Sigmoid colon (tissue), 7 donors: ENCODE measurements around the gene LTV1. TPM values are rescaled to one million over a fixed set of nuclear protein-coding genes. Genes with fewer than 3 reads are reported as not detected.
"Not testable (repeated sequence)": the region's sequence is repeated elsewhere in the genome, so short reads cannot be mapped to it uniquely, and the experiment has no call there.

Source experiments
- DNase-seq: peaks from one replicate; pipeline ENCODE4 v3.0.0-alpha.2; 2019
- H3K27ac ChIP-seq, 4 donors: fragments of 200-600 bp; sonication (generic); one replicate each; pipeline ENCODE4 v1.5.1; 2016 to 2019; ENCODE audit warnings: mild to moderate bottlenecking in 1 of 4
- H3K27me3 ChIP-seq, 3 donors: fragments of 200-600 bp; sonication (generic); one replicate each; pipeline ENCODE4 v1.5.1; 2019; ENCODE audit warnings: mild to moderate bottlenecking in 1 of 3
- H3K36me3 ChIP-seq, 4 donors: fragments of 200-600 bp; sonication (generic); one replicate each; pipeline ENCODE4 v1.5.1; 2016 to 2019
- H3K4me1 ChIP-seq, 4 donors: fragments of 200-600 bp; sonication (generic); one replicate each; pipeline ENCODE4 v1.5.1; 2017 to 2019
- H3K4me3 ChIP-seq, 4 donors: fragments of 200-600 bp; sonication (generic); one replicate each; pipeline ENCODE4 v1.5.1; 2017 to 2019; ENCODE audit warnings: mild to moderate bottlenecking in 2 of 4, moderate library complexity in 1 of 4
- H3K9me3 ChIP-seq, 4 donors: fragments of 200-600 bp in 3 of 4; sonication (generic) in 3 of 4; one replicate each; pipeline versions ENCODE4 v1.5.1 to v1.6.1; 2013 to 2019
- CTCF ChIP-seq, 4 experiments: fragments of 450-650 bp in 3 of 4; fragments of 200-600 bp in 1 of 4; IDR thresholded peaks; one replicate each; pipeline ENCODE4 v1.5.1; 2016 to 2019; ENCODE audit warnings: antibody characterized with exemption in 4 of 4, mild to moderate bottlenecking in 3 of 4, moderate library complexity in 2 of 4
- EP300 ChIP-seq, 4 donors: sonication (generic); formaldehyde crosslinking; IDR thresholded peaks; one replicate each; pipeline ENCODE4 v1.6.1; 2017; ENCODE audit warnings: antibody characterized with exemption in 4 of 4
- POLR2A ChIP-seq, 2 donors: fragments of 450-650 bp; IDR thresholded peaks; one replicate each; pipeline ENCODE4 v1.6.1; 2016; ENCODE audit warnings: antibody characterized with exemption in 2 of 2, mild to moderate bottlenecking in 2 of 2, moderate library complexity in 2 of 2
- POLR2AphosphoS5 ChIP-seq, 4 donors: sonication (generic); formaldehyde crosslinking; IDR thresholded peaks; one replicate each; pipeline ENCODE4 v1.6.1; 2017; ENCODE audit warnings: antibody characterized with exemption in 4 of 4
- WGBS, 2 donors: extraction: QIAGEN DNeasy Blood & Tissue Kit; methylation state at CpG; one replicate each; pipeline ENCODE4 v1.1.7; 2013; 5-methylcytosine and 5-hydroxymethylcytosine counted together
- intact Hi-C: fragments of 100-400 bp; cut with DNase I; formaldehyde crosslinking; loops from one replicate; pipeline ENCODE4 v1.15.1; 2023
- polyA plus RNA-seq, 3 donors: library from polyadenylated mRNA; stranded (reverse); fragments of 200-250 nt; gene quantifications; one replicate each; pipeline ENCODE4 v1.2.3, GENCODE V29; 2013
- total RNA-seq, 4 donors: library from RNA; depleted of rRNA; stranded (reverse); fragments of >200 nt; gene quantifications; one replicate each; pipeline ENCODE4 v1.1.0, GENCODE V29; 2016
- donor health status: healthy with polysubstance abuse.
- donor health status: Bipolar disorder and iron deficiency.
- donor health status: healthy.

The LTV1 gene
- total and polyA plus RNA-seq, 7 donors: 10.0 to 22.2 (median 16.2) TPM

- Histone ChIP-seq H3K4me3 (no peak overlapping the region), H3K36me3 (peaks cover 0 to 40% (median 3%) of the 10 kb centered on the region in 4 donors), H3K27me3 (no peaks in the 10 kb centered on the region), H3K27ac (no peak overlapping the region), H3K4me1 (peaks cover 0 to 4% (median 0%) of the 10 kb centered on the region in 4 donors), H3K9me3 (peaks cover 0 to 3% (median 0%) of the 10 kb centered on the region in 4 donors)
- intact Hi-C loops: no loop called here
- TF ChIP-seq POLR2A (IDR thresholded peaks at IDR 0.05) (no peak), POLR2AphosphoS5 (IDR thresholded peaks at IDR 0.05) (no peak), EP300 (IDR thresholded peaks at IDR 0.05) (no peak), CTCF (IDR thresholded peaks at IDR 0.05) (no peak)
- no peak for DNase-seq
Observed at GRCh38 chr6:143867236-143867635, 24.1 kb downstream of the LTV1 start.

- H3K4me3 ChIP-seq, H3K4me1 ChIP-seq, DNase-seq, H3K27ac ChIP-seq, H3K9me3 ChIP-seq, intact Hi-C loops, H3K27me3 ChIP-seq: not testable (repeated sequence)
- H3K36me3 ChIP-seq: peaks cover 0 to 24% (median 0%) of the 10 kb centered on the region in 4 donors
- 93 to 96% methylated on average over 3 of the region's 3 CpGs for WGBS, 2 donors
Observed at GRCh38 chr6:143868808-143869207, 25.7 kb downstream of the LTV1 start.

GRCh38 chr6:143871202-143871730 is 28.1 kb downstream of the LTV1 start:
- H3K9me3 ChIP-seq, H3K27me3 ChIP-seq, H3K4me3 ChIP-seq, H3K36me3 ChIP-seq, intact Hi-C loops, DNase-seq, H3K4me1 ChIP-seq, H3K27ac ChIP-seq: not testable (repeated sequence)
- WGBS, 2 donors: 91 to 98% methylated on average over 1 of the region's 1 CpG

- H3K4me3 ChIP-seq: no peak overlapping the region
- no peaks in the 10 kb centered on the region for H3K27me3 ChIP-seq
- no peak overlapping the region for H3K27ac ChIP-seq
- WGBS, 2 donors: 87% methylated on average over 2 of the region's 2 CpGs
- intact Hi-C loops: no loop called here
- H3K4me1 ChIP-seq: no peaks in the 10 kb centered on the region
- H3K9me3 ChIP-seq: peaks cover 0 to 3% (median 1%) of the 10 kb centered on the region in 4 donors
- DNase-seq: no peak
- H3K36me3 ChIP-seq: no peaks in the 10 kb centered on the region
- no peak for TF ChIP-seq POLR2A (IDR thresholded peaks at IDR 0.05)
- no peak for TF ChIP-seq POLR2AphosphoS5 (IDR thresholded peaks at IDR 0.05)
- TF ChIP-seq CTCF (IDR thresholded peaks at IDR 0.05): no peak
- TF ChIP-seq EP300 (IDR thresholded peaks at IDR 0.05): no peak
Observed at GRCh38 chr6:143872201-143872600, 29.1 kb downstream of the LTV1 start.

- H3K36me3 ChIP-seq, H3K4me1 ChIP-seq, H3K4me3 ChIP-seq, H3K27me3 ChIP-seq, H3K27ac ChIP-seq, H3K9me3 ChIP-seq, DNase-seq, intact Hi-C loops: not testable (repeated sequence)
- 94 to 96% methylated on average over 4 of the region's 4 CpGs for WGBS, 2 donors
Observed at GRCh38 chr6:143873600-143873999, 30.5 kb downstream of the LTV1 start.

GRCh38 chr6:143874503-143874902 is 31.4 kb downstream of the LTV1 start:
- H3K9me3 ChIP-seq, H3K27me3 ChIP-seq, DNase-seq, H3K36me3 ChIP-seq, H3K4me1 ChIP-seq, H3K27ac ChIP-seq, intact Hi-C loops, H3K4me3 ChIP-seq: not testable (repeated sequence)

GRCh38 chr6:143877584-143878271 is 34.6 kb downstream of the LTV1 start:
- H3K9me3 ChIP-seq: peaks cover 0 to 3% (median 1%) of the 10 kb centered on the region in 4 donors

More at GRCh38 chr6:143877584-143878271, 34.6 kb downstream of the LTV1 start:
- Histone ChIP-seq H3K4me3 (no peak overlapping the region), H3K27ac (no peak overlapping the region), H3K36me3 (no peaks in the 10 kb centered on the region), H3K27me3 (no peaks in the 10 kb centered on the region), H3K4me1 (no peaks in the 10 kb centered on the region)
- intact Hi-C loops: no loop called here
- DNase-seq: no peak
- 94 to 95% methylated on average over 1 of the region's 1 CpG for WGBS, 2 donors
- TF ChIP-seq EP300 (IDR thresholded peaks at IDR 0.05) (no peak), POLR2AphosphoS5 (IDR thresholded peaks at IDR 0.05) (no peak), POLR2A (IDR thresholded peaks at IDR 0.05) (no peak), CTCF (IDR thresholded peaks at IDR 0.05) (no peak)
